HEK293 (cell line): Measurements from ENCODE around the gene TICAM1.

Source experiments
- EGR2 ChIP-seq: fragments of 450-650 bp; formaldehyde crosslinking; IDR thresholded peaks from 2 replicates; pipeline ENCODE4 v1.5.1; 2016; ENCODE audit warnings: low read depth, missing biosample characterization, missing genetic modification characterization
- GLIS1 ChIP-seq: fragments of 450-650 bp; formaldehyde crosslinking; IDR thresholded peaks from 2 replicates; pipeline ENCODE4 v1.5.1; 2016; ENCODE audit warnings: missing biosample characterization, missing genetic modification characterization
- IKZF3 ChIP-seq: fragments of 450-650 bp; IDR thresholded peaks from 2 replicates; pipeline ENCODE4 v1.5.0; 2018; ENCODE audit warnings: missing biosample characterization, mild to moderate bottlenecking, missing genetic modification characterization, moderate library complexity
- KLF10 ChIP-seq: fragments of 450-650 bp; IDR thresholded peaks from 2 replicates; pipeline ENCODE4 v1.5.1; 2018; ENCODE audit warnings: missing biosample characterization, mild to moderate bottlenecking, missing genetic modification characterization
- KLF8 ChIP-seq: fragments of 450-650 bp; formaldehyde crosslinking; IDR thresholded peaks from 2 replicates; pipeline ENCODE4 v1.5.1; 2016; ENCODE audit warnings: missing biosample characterization, missing genetic modification characterization
- MEIS1 ChIP-seq: sonication (generic); formaldehyde crosslinking; IDR thresholded peaks from 2 replicates; pipeline ENCODE4 v1.8.1; 2022; ENCODE audit warnings: missing genetic modification reagents, mild to moderate bottlenecking, borderline replicate concordance
- OSR2 ChIP-seq: fragments of 450-650 bp; formaldehyde crosslinking; IDR thresholded peaks from 2 replicates; pipeline ENCODE4 v1.5.1; 2016; ENCODE audit warnings: missing biosample characterization, missing genetic modification characterization
- PBX3 ChIP-seq: sonication (generic); formaldehyde crosslinking; IDR thresholded peaks from 2 replicates; pipeline ENCODE4 v1.8.1; 2022; ENCODE audit warnings: mild to moderate bottlenecking, moderate library complexity, missing genetic modification reagents
- PRDM2 ChIP-seq: fragments of 450-650 bp; formaldehyde crosslinking; IDR thresholded peaks from 2 replicates; pipeline ENCODE4 v1.5.1; 2016; ENCODE audit warnings: missing biosample characterization, missing genetic modification characterization, borderline replicate concordance
- RBAK ChIP-seq: fragments of 450-650 bp; formaldehyde crosslinking; IDR thresholded peaks from 2 replicates; pipeline ENCODE4 v1.5.1; 2016; ENCODE audit warnings: missing biosample characterization, missing genetic modification characterization
- ZBTB11 ChIP-seq: fragments of 450-650 bp; formaldehyde crosslinking; conservative IDR thresholded peaks from 2 replicates; pipeline ENCODE4 v1.5.1; 2016; ENCODE audit warnings: low read depth, missing biosample characterization, missing genetic modification characterization
- ZBTB7A ChIP-seq: fragments of 450-650 bp; formaldehyde crosslinking; IDR thresholded peaks from 2 replicates; pipeline ENCODE4 v1.5.1; 2016; ENCODE audit warnings: low read depth, missing biosample characterization, missing genetic modification characterization
- ZBTB8A ChIP-seq: fragments of 450-650 bp; formaldehyde crosslinking; IDR thresholded peaks from 2 replicates; pipeline ENCODE4 v1.5.1; 2016; ENCODE audit warnings: missing biosample characterization, missing genetic modification characterization
- ZFP37 ChIP-seq: fragments of 450-650 bp; formaldehyde crosslinking; IDR thresholded peaks from 2 replicates; pipeline ENCODE4 v1.5.1; 2016; ENCODE audit warnings: missing biosample characterization, missing genetic modification characterization
- ZFP41 ChIP-seq: fragments of 450-650 bp; formaldehyde crosslinking; IDR thresholded peaks from 2 replicates; pipeline ENCODE4 v1.5.1; 2016; ENCODE audit warnings: missing biosample characterization, missing genetic modification characterization, borderline replicate concordance
- ZNF112 ChIP-seq: fragments of 450-650 bp; formaldehyde crosslinking; IDR thresholded peaks from 2 replicates; pipeline ENCODE4 v1.5.0; 2017; ENCODE audit warnings: missing biosample characterization, missing genetic modification characterization
- ZNF132 ChIP-seq: fragments of 450-650 bp; formaldehyde crosslinking; IDR thresholded peaks from 2 replicates; pipeline ENCODE4 v1.5.1; 2017; ENCODE audit warnings: missing biosample characterization, missing genetic modification characterization, borderline replicate concordance
- ZNF184 ChIP-seq: fragments of 450-650 bp; IDR thresholded peaks from 2 replicates; pipeline ENCODE4 v1.5.1; 2018; ENCODE audit warnings: missing biosample characterization, mild to moderate bottlenecking, missing genetic modification characterization
- ZNF19 ChIP-seq: fragments of 450-650 bp; formaldehyde crosslinking; IDR thresholded peaks from 2 replicates; pipeline ENCODE4; 2016; ENCODE audit warnings: missing biosample characterization, missing genetic modification characterization, low read depth
- ZNF292 ChIP-seq: fragments of 450-650 bp; formaldehyde crosslinking; IDR thresholded peaks from 2 replicates; pipeline ENCODE4 v1.5.1; 2016; ENCODE audit warnings: low read depth, missing biosample characterization, missing genetic modification characterization, borderline replicate concordance
- ZNF324 ChIP-seq: fragments of 450-650 bp; formaldehyde crosslinking; IDR thresholded peaks from 2 replicates; pipeline ENCODE4 v1.5.1; 2016; ENCODE audit warnings: missing biosample characterization, missing genetic modification characterization
- ZNF350 ChIP-seq: fragments of 450-650 bp; formaldehyde crosslinking; IDR thresholded peaks from 2 replicates; pipeline ENCODE4 v1.5.0; 2017; ENCODE audit warnings: missing biosample characterization, mild to moderate bottlenecking, missing genetic modification characterization
- ZNF391 ChIP-seq: fragments of 450-650 bp; formaldehyde crosslinking; IDR thresholded peaks from 2 replicates; pipeline ENCODE4 v1.5.1; 2016; ENCODE audit warnings: low read depth, missing biosample characterization, missing genetic modification characterization, borderline replicate concordance
- ZNF530 ChIP-seq: fragments of 450-650 bp; formaldehyde crosslinking; IDR thresholded peaks from 2 replicates; pipeline ENCODE4 v1.5.1; 2016; ENCODE audit warnings: low read depth, missing biosample characterization, missing genetic modification characterization
- ZNF600 ChIP-seq: fragments of 450-650 bp; formaldehyde crosslinking; IDR thresholded peaks from 2 replicates; pipeline ENCODE4 v1.5.1; 2016; ENCODE audit warnings: missing biosample characterization, missing genetic modification characterization
- ZNF623 ChIP-seq: fragments of 450-650 bp; formaldehyde crosslinking; IDR thresholded peaks from 2 replicates; pipeline ENCODE4 v1.5.1; 2016; ENCODE audit warnings: missing biosample characterization, missing genetic modification characterization
- ZNF629 ChIP-seq: fragments of 450-650 bp; formaldehyde crosslinking; IDR thresholded peaks from 2 replicates; pipeline ENCODE4 v1.5.1; 2017; ENCODE audit warnings: missing biosample characterization, missing genetic modification characterization
- ZSCAN16 ChIP-seq: fragments of 450-650 bp; formaldehyde crosslinking; IDR thresholded peaks from 2 replicates; pipeline ENCODE4 v1.5.1; 2016; ENCODE audit warnings: missing biosample characterization, missing genetic modification characterization
- ZSCAN30 ChIP-seq: fragments of 450-650 bp; IDR thresholded peaks from 2 replicates; pipeline ENCODE4 v1.5.1; 2018; ENCODE audit warnings: missing biosample characterization, mild to moderate bottlenecking, missing genetic modification characterization, moderate library complexity

Gene TICAM1

GRCh38 chr19:4768934-4769777 is 62.4 kb downstream of the TICAM1 start (continued):
- TF ChIP-seq EGR2 (peak; percentile 74), ZNF324 (peak; percentile 65; the same call in 1 of the 2 replicates), ZSCAN30 (tag by site-specific recombination) (peak; percentile 89), ZBTB11 (tag by site-specific recombination) (0 out of 2 replicates have a peak, but pooled peaks have one; percentile 9), ZNF600 (tag by site-specific recombination) (0 out of 2 replicates have a peak, but pooled peaks have one; percentile 27), ZNF292 (tag by site-specific recombination) (no peak), ZNF132 (tag by site-specific recombination) (no peak), GLIS1 (tag by site-specific recombination) (peak; percentile 66; the same call in 1 of the 2 replicates), ZNF112 (tag by site-specific recombination) (no peak), ZBTB8A (tag by site-specific recombination) (peak; percentile 37; the same call in 1 of the 2 replicates), PBX3 (CRISPR knock-in tag) (peak; percentile 99), ZFP41 (no peak), OSR2 (no peak), ZNF623 (tag by site-specific recombination) (0 out of 2 replicates have a peak, but pooled peaks have one; percentile 7), RBAK (no peak), PRDM2 (tag by site-specific recombination) (no peak), ZNF350 (no peak), ZFP37 (peak; percentile 63; the same call in 1 of the 2 replicates), ZSCAN16 (tag by site-specific recombination) (no peak), MEIS1 (CRISPR knock-in tag) (peak; percentile 97), ZNF391 (tag by site-specific recombination) (no peak), KLF8 (tag by site-specific recombination) (peak; percentile 71), ZNF530 (tag by site-specific recombination) (no peak), KLF10 (tag by site-specific recombination) (0 out of 2 replicates have a peak, but pooled peaks have one; percentile 35), IKZF3 (tag by site-specific recombination) (peak; percentile 82), ZNF629 (tag by site-specific recombination) (peak; percentile 54), ZBTB7A (tag by site-specific recombination) (peak; percentile 35; the same call in 1 of the 2 replicates), ZNF19 (tag by site-specific recombination) (no peak), ZNF184 (peak; percentile 85; the same call in 1 of the 2 replicates)
